OCI-LY1 (cell line): ENCODE results near the gene LAMC3.

Source experiments
- H2AFZ ChIP-seq: fragments of 200-600 bp; sonication (generic), shearing (Covaris generic); 2 replicates; pipeline ENCODE4 v1.6.0; 2014; ENCODE audit warnings: antibody characterized with exemption, mild to moderate bottlenecking, low read length
- H3F3A ChIP-seq: fragments of 200-600 bp; sonication (generic), shearing (Covaris generic); 2 replicates; pipeline ENCODE4 v1.6.0; 2014; ENCODE audit warnings: mild to moderate bottlenecking, antibody characterized with exemption, low read length, moderate library complexity; ENCODE audit not compliant: insufficient read depth
- H3K27ac ChIP-seq: fragments of 200-600 bp; sonication (generic); 2 replicates; pipeline ENCODE4 v1.5.1; 2014; ENCODE audit warnings: low read length, mixed run types, mild to moderate bottlenecking, low read depth; ENCODE audit not compliant: poor library complexity, severe bottlenecking
- H3K27me3 ChIP-seq: fragments of 200-600 bp; sonication (generic); 2 replicates; pipeline ENCODE4 v1.6.0; 2014; ENCODE audit warnings: antibody characterized with exemption, mild to moderate bottlenecking, low read length, moderate library complexity; ENCODE audit not compliant: insufficient read depth
- H3K36me3 ChIP-seq: fragments of 200-600 bp; sonication (generic); 2 replicates; pipeline ENCODE4 v1.6.1; 2014; ENCODE audit warnings: mild to moderate bottlenecking, antibody characterized with exemption, low read length, moderate library complexity, mixed read lengths; ENCODE audit not compliant: insufficient read depth
- H3K4me1 ChIP-seq: fragments of 200-600 bp; sonication (generic); 2 replicates; pipeline ENCODE4 v1.5.1; 2014; ENCODE audit warnings: mild to moderate bottlenecking, low read length, moderate library complexity; ENCODE audit not compliant: insufficient read depth, severe bottlenecking
- H3K4me2 ChIP-seq: fragments of 200-600 bp; sonication (generic), shearing (Covaris generic); 2 replicates; pipeline ENCODE4 v1.6.1; 2014; ENCODE audit warnings: low read length
- H3K4me3 ChIP-seq: fragments of 200-600 bp; sonication (generic); 2 replicates; pipeline ENCODE4 v1.5.1; 2014; ENCODE audit warnings: low read length, low read depth, mild to moderate bottlenecking, mixed read lengths; ENCODE audit not compliant: poor library complexity, severe bottlenecking
- H3K79me2 ChIP-seq: fragments of 200-600 bp; shearing (Covaris generic); 2 replicates; pipeline ENCODE4 v1.6.1; 2016; ENCODE audit warnings: mixed run types, low read length, mixed read lengths; ENCODE audit not compliant: insufficient read depth
- H3K9ac ChIP-seq: fragments of 200-600 bp; sonication (generic), shearing (Covaris generic); 2 replicates; pipeline ENCODE4 v1.6.1; 2014; ENCODE audit warnings: mild to moderate bottlenecking, low read length, mixed read lengths
- H3K9me2 ChIP-seq: fragments of 200-600 bp; sonication (generic), shearing (Covaris generic); 2 replicates; pipeline ENCODE4 v1.6.1; 2014; ENCODE audit warnings: low read depth, mild to moderate bottlenecking, low read length, mixed read lengths
- H3K9me3 ChIP-seq: fragments of 200-600 bp; shearing (Covaris generic); 2 replicates; pipeline ENCODE4 v1.6.1; 2014; ENCODE audit warnings: low read length, mixed read lengths
- H4K20me1 ChIP-seq: fragments of 200-600 bp; sonication (generic), shearing (Covaris generic); 2 replicates; pipeline ENCODE4 v1.6.0; 2016; ENCODE audit warnings: mild to moderate bottlenecking, low read length; ENCODE audit not compliant: insufficient read depth
- CTCF ChIP-seq: fragments of 200-600 bp; sonication (generic), shearing (Covaris generic); IDR thresholded peaks from 2 replicates; pipeline ENCODE4 v1.5.1; 2017; ENCODE audit warnings: mild to moderate bottlenecking, antibody characterized with exemption, low read length, moderate library complexity, mixed read lengths
- EZH2 ChIP-seq: fragments of 200-600 bp; sonication (generic), shearing (Covaris generic); IDR thresholded peaks from 2 replicates; pipeline ENCODE4 v1.8.0; 2017; ENCODE audit warnings: borderline replicate concordance, mixed run types, mild to moderate bottlenecking, antibody characterized with exemption, low read length, moderate library complexity, mixed read lengths

The LAMC3 gene

DNA sequence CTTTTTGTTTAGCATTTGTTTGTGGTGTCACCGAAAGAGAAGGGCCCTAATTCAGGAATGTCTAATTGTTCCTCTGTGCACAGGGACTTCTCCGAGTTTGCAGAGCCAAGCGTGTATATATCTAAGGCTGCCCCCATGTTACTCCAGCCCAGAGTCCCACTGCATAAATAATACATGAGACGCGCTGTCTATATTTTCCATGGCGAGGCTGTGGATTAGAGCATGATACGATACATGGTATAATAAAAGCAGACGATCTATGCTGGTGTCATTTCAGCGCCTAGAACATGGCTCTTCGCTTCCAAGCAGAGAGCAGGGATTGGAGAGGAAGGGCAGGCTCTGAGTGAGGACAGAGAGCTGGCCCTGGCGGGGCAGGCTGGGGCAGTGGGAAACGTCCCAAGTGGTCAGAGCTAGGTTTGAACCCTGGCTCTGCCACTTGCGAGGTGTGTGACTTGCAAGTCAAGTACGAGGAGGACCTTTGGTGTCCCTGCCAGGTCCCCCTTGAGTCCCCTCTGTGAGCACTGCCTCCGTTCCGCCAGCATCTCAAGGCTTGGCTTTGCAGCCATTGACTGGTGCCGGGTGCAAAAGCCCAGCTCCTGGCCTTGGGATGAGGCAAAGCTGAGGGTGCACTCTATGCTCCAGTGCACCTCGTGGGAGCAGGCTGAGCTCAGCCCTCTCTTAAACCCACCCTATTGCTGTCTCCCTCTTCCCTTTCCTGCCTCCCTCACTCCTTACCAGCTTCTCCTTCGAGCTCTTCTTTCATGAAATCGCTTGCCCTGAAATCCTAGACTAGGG is 29.2 kb upstream of the LAMC3 start:
- Histone ChIP-seq H3K36me3 (no peaks in the 10 kb centered on the region), H3K27ac (no peak overlapping the region), H3K4me3 (no peak overlapping the region), H3K9ac (no peak overlapping the region), H3K4me1 (no peaks in the 10 kb centered on the region), H3F3A (no peaks in the 10 kb centered on the region), H3K9me2 (no peaks in the 10 kb centered on the region), H3K4me2 (no peak overlapping the region), H3K9me3 (no peaks in the 10 kb centered on the region), H4K20me1 (no peaks in the 10 kb centered on the region), H3K79me2 (no peaks in the 10 kb centered on the region), H3K27me3 (peaks cover 3% of the 10 kb centered on the region; the same call in 1 of the 2 replicates), H2AFZ (no peak overlapping the region)
- TF ChIP-seq CTCF (no peak), EZH2 (no peak)

DNA sequence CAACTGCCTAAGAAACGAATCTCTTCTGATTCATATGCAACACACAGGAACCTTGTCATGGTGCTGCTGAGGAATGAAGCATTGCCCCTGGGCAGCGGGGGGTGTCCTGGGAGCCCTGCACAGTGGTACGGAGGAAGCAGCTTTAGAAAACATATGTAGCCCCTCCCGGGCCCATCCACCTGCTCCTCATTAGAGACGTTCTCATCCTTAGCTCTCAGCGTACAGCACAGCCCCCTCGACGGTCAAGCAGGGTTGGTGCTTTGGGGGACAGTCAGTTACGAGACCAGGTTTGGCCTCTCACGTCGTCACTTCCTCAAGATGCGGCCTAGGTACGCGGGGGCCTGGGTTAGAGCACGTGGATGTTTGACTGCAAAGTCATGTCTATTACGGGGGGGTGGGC is 28.4 kb upstream of the LAMC3 start:
- H3F3A ChIP-seq = no peaks in the 10 kb centered on the region
- no peaks in the 10 kb centered on the region for H3K79me2 ChIP-seq
- no peak overlapping the region for H3K4me2 ChIP-seq
- H3K9ac ChIP-seq = no peak overlapping the region
- no peaks in the 10 kb centered on the region for H3K9me3 ChIP-seq
- no peaks in the 10 kb centered on the region for H3K4me1 ChIP-seq
- H3K27ac ChIP-seq = no peak overlapping the region
- no peak overlapping the region for H3K4me3 ChIP-seq
- H3K36me3 ChIP-seq = no peaks in the 10 kb centered on the region
- no peak for TF ChIP-seq EZH2
- no peak for TF ChIP-seq CTCF
- no peak overlapping the region for H2AFZ ChIP-seq
- peaks cover 3% of the 10 kb centered on the region; the same call in 1 of the 2 replicates for H3K27me3 ChIP-seq
- no peaks in the 10 kb centered on the region for H3K9me2 ChIP-seq
- no peaks in the 10 kb centered on the region for H4K20me1 ChIP-seq

- no peaks in the 10 kb centered on the region for H3K4me1 ChIP-seq
- H3K9ac ChIP-seq = no peak overlapping the region
- no peak overlapping the region for H3K4me3 ChIP-seq
- H3K4me2 ChIP-seq = no peak overlapping the region
- no peak for TF ChIP-seq EZH2
- H4K20me1 ChIP-seq = no peaks in the 10 kb centered on the region
- no peak overlapping the region for H3K27ac ChIP-seq
- H2AFZ ChIP-seq = no peak overlapping the region
- no peaks in the 10 kb centered on the region for H3K9me2 ChIP-seq
- no peaks in the 10 kb centered on the region for H3K79me2 ChIP-seq
- H3K27me3 ChIP-seq = peaks cover 3% of the 10 kb centered on the region; the same call in 1 of the 2 replicates
- no peaks in the 10 kb centered on the region for H3K36me3 ChIP-seq
- H3F3A ChIP-seq = no peaks in the 10 kb centered on the region
- H3K9me3 ChIP-seq = no peaks in the 10 kb centered on the region
Measured at GRCh38 chr9:130981002-130981755, 27.8 kb upstream of the LAMC3 start.
